Measurements from ENCODE around the gene GLRX5. TPM values are rescaled to one million over a fixed set of nuclear protein-coding genes. Genes with fewer than 3 reads are reported as not detected.

Gene GLRX5
- 34.5 TPM for polyA plus RNA-seq

GRCh38 chr14:95534299-95535225, at the start of gene GLRX5:
TSS of gene GLRX5 (plus strand) at chr14:95535050. CDS start at chr14:95535090, 40 bp downstream.
- Mint-ChIP-seq H3K36me3 (peaks cover 2% of the 10 kb centered on the region), H3K27me3 (no peaks in the 10 kb centered on the region), H3K4me3 (peak within 1 kb of the TSS; percentile 85 to 95 (median 92)), H3K9me3 (no peaks in the 10 kb centered on the region), H3K27ac (peak within 1 kb of the TSS; percentile 81 to 98 (median 83)), H3K4me1 (peaks cover 23 to 47% (median 36%) of the 10 kb centered on the region in 3 donors)

- Mint-ChIP-seq H3K9me3 (no peaks in the 10 kb centered on the region), H3K4me3 (peak overlapping the region in 1 of 4 donors; percentile 0), H3K27me3 (peaks cover 1% of the 10 kb centered on the region), H3K36me3 (peaks cover 2% of the 10 kb centered on the region), H3K27ac (peak overlapping the region in 2 of 3 donors; percentile 16 to 61), H3K4me1 (peaks cover 45 to 69% (median 58%) of the 10 kb centered on the region in 3 donors)
Measured at GRCh38 chr14:95485222-95485819, 49.5 kb upstream of the GLRX5 start.

- H3K36me3 Mint-ChIP-seq = peaks cover 4% of the 10 kb centered on the region
- H3K27me3 Mint-ChIP-seq = peaks cover 1% of the 10 kb centered on the region
- peak overlapping the region; percentile 49 to 85 (median 71) for H3K4me3 Mint-ChIP-seq
- H3K27ac Mint-ChIP-seq = peak overlapping the region; percentile 73 to 97 (median 91)
- peaks cover 40 to 68% (median 60%) of the 10 kb centered on the region in 3 donors for H3K4me1 Mint-ChIP-seq
- peaks cover 0 to 3% (median 0%) of the 10 kb centered on the region in 3 donors for H3K9me3 Mint-ChIP-seq
Measured at GRCh38 chr14:95486875-95487668, 47.8 kb upstream of the GLRX5 start.

GRCh38 chr14:95487669-95488084, 47.2 kb upstream of the GLRX5 start:
- Mint-ChIP-seq H3K36me3 (peaks cover 5% of the 10 kb centered on the region), H3K27me3 (peaks cover 1% of the 10 kb centered on the region), H3K4me3 (peak overlapping the region in 3 of 4 donors; percentile 49 to 85 (median 85)), H3K4me1 (peaks cover 44 to 68% (median 64%) of the 10 kb centered on the region in 3 donors), H3K9me3 (peaks cover 0 to 4% (median 0%) of the 10 kb centered on the region in 3 donors), H3K27ac (peak overlapping the region; percentile 10 to 97 (median 73))

- H3K9me3 Mint-ChIP-seq = peaks cover 0 to 4% (median 0%) of the 10 kb centered on the region in 3 donors
- H3K4me3 Mint-ChIP-seq = peak overlapping the region in 2 of 4 donors; percentile 33 to 80
- H3K27me3 Mint-ChIP-seq = peaks cover 1% of the 10 kb centered on the region
- H3K27ac Mint-ChIP-seq = no peak overlapping the region
- peaks cover 47 to 69% (median 64%) of the 10 kb centered on the region in 3 donors for H3K4me1 Mint-ChIP-seq
- peaks cover 5% of the 10 kb centered on the region for H3K36me3 Mint-ChIP-seq
Measured at GRCh38 chr14:95488376-95489213, 46.3 kb upstream of the GLRX5 start.

- H3K4me1 Mint-ChIP-seq = peaks cover 45 to 65% (median 62%) of the 10 kb centered on the region in 3 donors
- peaks cover 1% of the 10 kb centered on the region for H3K27me3 Mint-ChIP-seq
- H3K27ac Mint-ChIP-seq = peak overlapping the region in 2 of 3 donors; percentile 31 to 36
- peak overlapping the region in 1 of 4 donors; percentile 12 for H3K4me3 Mint-ChIP-seq
- H3K9me3 Mint-ChIP-seq = peaks cover 0 to 4% (median 0%) of the 10 kb centered on the region in 3 donors
- H3K36me3 Mint-ChIP-seq = peaks cover 5% of the 10 kb centered on the region
Measured at GRCh38 chr14:95489214-95490137, 45.4 kb upstream of the GLRX5 start.

GRCh38 chr14:95490138-95490509, 44.7 kb upstream of the GLRX5 start:
- Mint-ChIP-seq H3K9me3 (peaks cover 0 to 4% (median 0%) of the 10 kb centered on the region in 3 donors), H3K27ac (peak overlapping the region in 2 of 3 donors; percentile 36 to 43), H3K27me3 (peaks cover 1% of the 10 kb centered on the region), H3K36me3 (peaks cover 7% of the 10 kb centered on the region), H3K4me3 (no peak overlapping the region), H3K4me1 (peaks cover 43 to 66% (median 63%) of the 10 kb centered on the region in 3 donors)

GRCh38 chr14:95490727-95491451, 44.0 kb upstream of the GLRX5 start:
- Mint-ChIP-seq H3K27ac (peak overlapping the region in 2 of 3 donors; percentile 36 to 59), H3K36me3 (peaks cover 9% of the 10 kb centered on the region), H3K4me1 (peaks cover 50 to 69% (median 64%) of the 10 kb centered on the region in 3 donors), H3K4me3 (peak overlapping the region in 2 of 4 donors; percentile 55 to 66), H3K9me3 (peaks cover 0 to 4% (median 0%) of the 10 kb centered on the region in 3 donors), H3K27me3 (peaks cover 1% of the 10 kb centered on the region)

GRCh38 chr14:95491936-95492608, 42.8 kb upstream of the GLRX5 start:
- Mint-ChIP-seq H3K4me3 (peak overlapping the region in 1 of 4 donors; percentile 4), H3K9me3 (peaks cover 0 to 4% (median 0%) of the 10 kb centered on the region in 3 donors), H3K36me3 (peaks cover 9% of the 10 kb centered on the region), H3K4me1 (peaks cover 52 to 70% (median 68%) of the 10 kb centered on the region in 3 donors), H3K27ac (peak overlapping the region; percentile 45 to 59 (median 53)), H3K27me3 (no peaks in the 10 kb centered on the region)

- no peaks in the 10 kb centered on the region for H3K27me3 Mint-ChIP-seq
- H3K27ac Mint-ChIP-seq = peak overlapping the region; percentile 69 to 98 (median 97)
- peaks cover 9% of the 10 kb centered on the region for H3K36me3 Mint-ChIP-seq
Measured at GRCh38 chr14:95493503-95493902, 41.3 kb upstream of the GLRX5 start.

GRCh38 chr14:95493976-95494375, 40.9 kb upstream of the GLRX5 start:
- H3K27me3 Mint-ChIP-seq = no peaks in the 10 kb centered on the region
- peaks cover 53 to 70% (median 68%) of the 10 kb centered on the region in 3 donors for H3K4me1 Mint-ChIP-seq

More at GRCh38 chr14:95493503-95493902, 41.3 kb upstream of the GLRX5 start:
- peaks cover 0 to 4% (median 0%) of the 10 kb centered on the region in 3 donors for H3K9me3 Mint-ChIP-seq
- peak overlapping the region in 2 of 4 donors; percentile 16 to 41 for H3K4me3 Mint-ChIP-seq
- peaks cover 53 to 70% (median 68%) of the 10 kb centered on the region in 3 donors for H3K4me1 Mint-ChIP-seq

More at GRCh38 chr14:95493976-95494375, 40.9 kb upstream of the GLRX5 start:
- peaks cover 9% of the 10 kb centered on the region for H3K36me3 Mint-ChIP-seq
- H3K9me3 Mint-ChIP-seq = peaks cover 0 to 4% (median 0%) of the 10 kb centered on the region in 3 donors
- H3K4me3 Mint-ChIP-seq = peak overlapping the region in 1 of 4 donors; percentile 86
- H3K27ac Mint-ChIP-seq = peak overlapping the region; percentile 94 to 98 (median 97)
